ENCODE measurements around the gene GRPEL1. TPM values are rescaled to one million over a fixed set of nuclear protein-coding genes. Genes with fewer than 3 reads are reported as not detected.

GRPEL1 gene
- polyA plus RNA-seq, 2 of the 4 experiments (the other 2 are of a cell fraction) = 45.5 to 72.0 TPM

DNA sequence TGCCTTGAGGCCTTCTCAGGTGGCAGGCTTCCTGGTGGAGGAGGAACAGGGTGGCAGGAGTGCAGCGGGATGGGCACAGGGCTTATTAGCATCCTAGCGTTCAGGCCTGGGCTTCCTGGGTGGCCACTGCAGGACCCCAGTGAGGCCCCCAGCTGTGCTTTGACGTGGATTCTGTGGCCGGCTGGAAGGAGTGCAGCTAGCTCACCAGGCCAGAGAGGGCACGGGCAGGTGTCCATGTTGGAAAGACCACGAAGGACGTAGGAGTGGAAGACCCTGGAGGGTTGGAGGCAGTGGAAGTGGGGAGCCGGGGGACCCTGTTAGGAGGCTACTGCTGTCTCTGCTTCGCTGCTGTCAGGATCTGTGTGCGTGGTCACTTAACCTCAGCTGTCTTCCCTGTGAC is 37.9 kb downstream of the GRPEL1 start:
- TF ChIP-seq, protein P1, sequence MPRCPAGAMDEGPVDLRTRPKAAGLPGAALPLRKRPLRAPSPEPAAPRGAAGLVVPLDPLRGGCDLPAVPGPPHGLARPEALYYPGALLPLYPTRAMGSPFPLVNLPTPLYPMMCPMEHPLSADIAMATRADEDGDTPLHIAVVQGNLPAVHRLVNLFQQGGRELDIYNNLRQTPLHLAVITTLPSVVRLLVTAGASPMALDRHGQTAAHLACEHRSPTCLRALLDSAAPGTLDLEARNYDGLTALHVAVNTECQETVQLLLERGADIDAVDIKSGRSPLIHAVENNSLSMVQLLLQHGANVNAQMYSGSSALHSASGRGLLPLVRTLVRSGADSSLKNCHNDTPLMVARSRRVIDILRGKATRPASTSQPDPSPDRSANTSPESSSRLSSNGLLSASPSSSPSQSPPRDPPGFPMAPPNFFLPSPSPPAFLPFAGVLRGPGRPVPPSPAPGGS (IDR thresholded peaks at IDR 0.05) = no peak
- TF ChIP-seq TFCP2L1 (CRISPR knock-in tag; IDR thresholded peaks at IDR 0.05) (no peak), RFX5 (IDR thresholded peaks at IDR 0.05) (no peak), EHMT2 (IDR thresholded peaks at IDR 0.05; ENCODE audit: low read depth) (no peak)
- TF ChIP-seq, protein P2, sequence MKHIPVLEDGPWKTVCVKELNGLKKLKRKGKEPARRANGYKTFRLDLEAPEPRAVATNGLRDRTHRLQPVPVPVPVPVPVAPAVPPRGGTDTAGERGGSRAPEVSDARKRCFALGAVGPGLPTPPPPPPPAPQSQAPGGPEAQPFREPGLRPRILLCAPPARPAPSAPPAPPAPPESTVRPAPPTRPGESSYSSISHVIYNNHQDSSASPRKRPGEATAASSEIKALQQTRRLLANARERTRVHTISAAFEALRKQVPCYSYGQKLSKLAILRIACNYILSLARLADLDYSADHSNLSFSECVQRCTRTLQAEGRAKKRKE (CRISPR knock-in tag; IDR thresholded peaks at IDR 0.05; ENCODE audit: low read depth) = no peak
- Histone ChIP-seq H3K4me3 (no peak overlapping the region), H3K27ac (no peak overlapping the region; a peak in 1 of 6 replicates), H3K9me3 (no peaks in the 10 kb centered on the region), H3K4me2 (no peak overlapping the region), H3K4me1 (peaks cover 34% of the 10 kb centered on the region)
- ATAC-seq (no peak), FAIRE-seq (no peak), DNase-seq (ENCODE audit: low read depth in 1 of 2, low spot score in 1 of 2) (no peak)
- POLR2A ChIA-PET = no interaction called here
- CTCF ChIA-PET = interaction anchor here (1.7 to 3.8 kb wide), 2 partner anchors 13 to 41 kb away, joined by 6 to 15 read pairs; partner anchors contain the start of gene TADA2B
- WGBS (ENCODE audit: missing lambda C conversion rate) = 98% methylated on average over 10 of the region's 10 CpGs

DNA sequence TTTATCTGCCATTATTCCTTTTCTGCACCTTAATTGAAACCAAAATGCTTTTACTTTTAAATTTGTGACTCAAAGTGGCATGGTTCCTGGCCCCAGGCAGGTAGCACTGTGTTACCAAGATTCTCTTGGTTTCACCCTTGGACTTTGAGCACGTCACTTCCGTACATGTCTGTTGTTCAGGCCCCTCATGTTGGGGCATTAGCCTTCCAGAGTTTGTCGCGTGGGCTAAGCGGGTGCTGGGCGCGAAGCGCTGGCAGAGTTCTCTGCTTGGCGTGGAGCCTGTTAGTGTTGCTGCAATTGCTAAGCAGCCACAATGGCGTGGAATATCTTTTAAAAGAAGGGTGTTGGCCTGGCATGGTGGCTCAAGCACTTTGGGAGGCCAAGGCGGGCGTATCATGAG is 38.7 kb downstream of the GRPEL1 start:
- POLR2A ChIA-PET = no interaction called here
- no peak for FAIRE-seq
- CTCF ChIA-PET = interaction anchor here (3.8 kb wide), 1 partner anchor 42 kb away, joined by 15 read pairs; no protein-coding TSS in a partner anchor

DNA sequence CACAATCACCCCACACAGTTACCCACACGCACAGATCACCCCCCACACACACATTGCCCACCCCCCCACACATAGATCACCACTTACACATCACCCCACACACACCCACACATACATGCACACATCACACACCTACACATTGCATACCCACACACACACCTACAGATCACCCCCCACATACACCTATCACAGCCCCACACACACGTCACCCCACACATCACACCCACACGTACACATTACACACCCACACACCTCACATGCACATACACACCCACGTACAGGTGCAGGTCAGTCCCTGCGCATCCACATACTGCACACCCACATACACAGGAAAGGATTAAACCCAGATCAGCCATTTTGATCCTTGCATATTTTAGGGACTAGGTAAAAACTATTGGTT is 40.0 kb downstream of the GRPEL1 start:
- Histone ChIP-seq H3K4me1 (peaks cover 21% of the 10 kb centered on the region), H3K4me2 (no peak overlapping the region), H3K4me3 (no peak overlapping the region), H3K9me3 (no peaks in the 10 kb centered on the region), H3K27ac (no peak overlapping the region)
- FAIRE-seq = no peak
- POLR2A ChIA-PET = no interaction called here
- no peak for ATAC-seq
- CTCF ChIA-PET = interaction anchor here (3.8 kb wide), 1 partner anchor 43 kb away, joined by 15 read pairs; no protein-coding TSS in a partner anchor
- WGBS (ENCODE audit: missing lambda C conversion rate) = 91% methylated on average over 5 of the region's 5 CpGs
- no peak for DNase-seq (ENCODE audit: low read depth in 1 of 2, low spot score in 1 of 2)
- TF ChIP-seq CBX2 (IDR thresholded peaks at IDR 0.05; ENCODE audit: borderline replicate concordance, low read depth) (no peak), ZFP36 (IDR thresholded peaks at IDR 0.05; ENCODE audit: borderline replicate concordance, partially characterized antibody) (no peak), RNF2 (IDR thresholded peaks at IDR 0.05; ENCODE audit: borderline replicate concordance, low read depth) (no peak), PHF8 (IDR thresholded peaks at IDR 0.05; ENCODE audit: borderline replicate concordance, low read depth) (no peak), POLR2A (IDR thresholded peaks at IDR 0.05; ENCODE audit: low read length) (no peak), RCOR1 (IDR thresholded peaks at IDR 0.05; ENCODE audit: low read depth, low read length) (no peak), EP300 (IDR thresholded peaks at IDR 0.05) (no peak)

More for the DNA sequence above, 38.7 kb downstream of the GRPEL1 start:
- peaks cover 27% of the 10 kb centered on the region for H3K4me1 ChIP-seq
- peak overlapping the region; percentile 33; the same call in 1 of the 3 replicates for H3K4me2 ChIP-seq
- ATAC-seq (no peak), DNase-seq (ENCODE audit: low read depth in 1 of 2, low spot score in 1 of 2) (no peak)
- 94% methylated on average over 10 of the region's 12 CpGs for WGBS (ENCODE audit: missing lambda C conversion rate)
- peak overlapping the region in 1 of 2 experiments; percentile 53; a peak in 2 of 6 replicates for H3K27ac ChIP-seq
- H3K4me3 ChIP-seq = no peak overlapping the region
- TF ChIP-seq TP53 (CRISPR knock-in tag; IDR thresholded peaks at IDR 0.05) = no peak
- TF ChIP-seq SREBF2 (IDR thresholded peaks at IDR 0.05) = no peak
- no peak for TF ChIP-seq RCOR1 (IDR thresholded peaks at IDR 0.05; ENCODE audit: low read depth, low read length)
- no peak for TF ChIP-seq EHMT2 (IDR thresholded peaks at IDR 0.05; ENCODE audit: low read depth)
- TF ChIP-seq ESRRA (IDR thresholded peaks at IDR 0.05; ENCODE audit: borderline replicate concordance, low read length) = no peak
- TF ChIP-seq FOXS1 (CRISPR knock-in tag; IDR thresholded peaks at IDR 0.05) = no peak
- no peak for TF ChIP-seq CEBPB (IDR thresholded peaks at IDR 0.05)
- TF ChIP-seq RFX5 (IDR thresholded peaks at IDR 0.05) = no peak
- TF ChIP-seq HOXA7 (CRISPR knock-in tag; IDR thresholded peaks at IDR 0.05) = no peak
- TF ChIP-seq MAFK (IDR thresholded peaks at IDR 0.05; ENCODE audit: partially characterized antibody) = no peak
- TF ChIP-seq, protein P3, sequence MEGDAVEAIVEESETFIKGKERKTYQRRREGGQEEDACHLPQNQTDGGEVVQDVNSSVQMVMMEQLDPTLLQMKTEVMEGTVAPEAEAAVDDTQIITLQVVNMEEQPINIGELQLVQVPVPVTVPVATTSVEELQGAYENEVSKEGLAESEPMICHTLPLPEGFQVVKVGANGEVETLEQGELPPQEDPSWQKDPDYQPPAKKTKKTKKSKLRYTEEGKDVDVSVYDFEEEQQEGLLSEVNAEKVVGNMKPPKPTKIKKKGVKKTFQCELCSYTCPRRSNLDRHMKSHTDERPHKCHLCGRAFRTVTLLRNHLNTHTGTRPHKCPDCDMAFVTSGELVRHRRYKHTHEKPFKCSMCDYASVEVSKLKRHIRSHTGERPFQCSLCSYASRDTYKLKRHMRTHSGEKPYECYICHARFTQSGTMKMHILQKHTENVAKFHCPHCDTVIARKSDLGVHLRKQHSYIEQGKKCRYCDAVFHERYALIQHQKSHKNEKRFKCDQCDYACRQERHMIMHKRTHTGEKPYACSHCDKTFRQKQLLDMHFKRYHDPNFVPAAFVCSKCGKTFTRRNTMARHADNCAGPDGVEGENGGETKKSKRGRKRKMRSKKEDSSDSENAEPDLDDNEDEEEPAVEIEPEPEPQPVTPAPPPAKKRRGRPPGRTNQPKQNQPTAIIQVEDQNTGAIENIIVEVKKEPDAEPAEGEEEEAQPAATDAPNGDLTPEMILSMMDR (IDR thresholded peaks at IDR 0.05) = no peak
- H3K9me3 ChIP-seq = no peaks in the 10 kb centered on the region

All from A549 (cell line).